ENCODE measurements around the gene CA10.
A peak's percentile ranks its signal among the peaks of the same experiment; 100 is the strongest.

The CA10 gene

DNA sequence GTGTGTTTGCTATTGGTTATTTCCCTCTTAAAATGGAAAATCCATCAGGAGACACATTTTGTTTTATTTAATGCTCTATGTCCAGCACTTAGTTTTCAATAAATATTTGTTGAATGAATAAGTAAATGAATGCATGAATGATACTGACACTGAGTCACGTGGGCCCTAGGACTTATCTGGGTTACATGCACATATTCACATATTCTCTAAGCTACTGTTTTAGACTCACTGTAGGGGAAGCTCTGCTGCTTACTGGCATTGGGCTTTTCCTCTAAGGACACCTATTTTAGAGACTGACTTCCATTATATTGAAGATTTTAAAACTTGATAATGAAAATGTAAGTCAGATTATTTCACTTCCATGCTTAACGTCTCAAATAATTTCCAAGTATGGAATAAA is 571.0 kb downstream of the CA10 start:
- Histone ChIP-seq H3K27me3 (no peaks in the 10 kb centered on the region), H3K9ac (no peak overlapping the region), H3K4me3 (no peak overlapping the region), H3K4me2 (no peak overlapping the region), H3K4me1 (no peaks in the 10 kb centered on the region), H4K20me1 (no peaks in the 10 kb centered on the region), H3K27ac (no peak overlapping the region), H3K36me3 (no peaks in the 10 kb centered on the region), H3K9me3 (replicated peaks in 1 of 11) (peaks cover 14 to 20% (median 18%) of the 10 kb centered on the region in 11 experiments; a peak in 21 of 22 replicates)
- TF ChIP-seq Cebpa-rat (IDR thresholded peaks at IDR 0.05), result no peak

DNA sequence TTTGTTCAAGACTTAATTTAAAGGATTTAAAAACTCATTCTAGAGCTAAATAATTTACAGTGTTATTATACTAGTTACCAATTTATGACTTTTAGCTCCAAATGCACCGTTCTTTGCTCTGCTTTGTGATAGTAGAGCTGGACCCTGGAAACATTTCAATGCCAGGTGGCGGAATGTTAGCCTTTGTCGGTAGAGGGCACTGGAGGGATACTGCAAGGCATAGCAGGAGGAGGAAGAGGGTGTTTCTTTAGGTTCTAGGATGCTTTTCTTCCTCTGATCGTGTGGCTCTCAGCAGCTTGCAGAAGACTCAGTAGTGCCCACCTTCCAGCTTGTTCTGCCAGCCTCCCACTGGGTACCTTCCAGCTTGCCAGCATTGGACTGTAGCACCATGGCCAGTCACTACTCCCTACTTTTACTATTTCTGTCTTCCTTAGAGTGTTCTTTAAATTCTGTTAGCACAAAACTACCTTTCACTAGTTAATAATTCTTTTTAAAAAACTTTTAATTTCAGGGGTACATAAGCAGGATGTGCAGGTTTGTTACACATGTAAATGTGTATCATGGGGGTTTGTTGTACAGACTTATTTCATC is 572.9 kb downstream of the CA10 start:
- no peaks in the 10 kb centered on the region for H3K27me3 ChIP-seq
- H3K4me1 ChIP-seq, result peaks cover 0 to 11% (median 0%) of the 10 kb centered on the region in 10 experiments; a peak in 5 of 20 replicates
- no peak overlapping the region for H3K27ac ChIP-seq
- TF ChIP-seq Cebpa-rat (IDR thresholded peaks at IDR 0.05), result no peak
- H3K9me3 ChIP-seq (replicated peaks in 1 of 11), result peaks cover 14 to 20% (median 19%) of the 10 kb centered on the region in 11 experiments; a peak in 21 of 22 replicates
- H4K20me1 ChIP-seq, result no peaks in the 10 kb centered on the region
- no peak overlapping the region for H3K4me3 ChIP-seq
- H3K9ac ChIP-seq, result no peak overlapping the region
- no peaks in the 10 kb centered on the region for H3K36me3 ChIP-seq
- H3K4me2 ChIP-seq, result no peak overlapping the region

DNA sequence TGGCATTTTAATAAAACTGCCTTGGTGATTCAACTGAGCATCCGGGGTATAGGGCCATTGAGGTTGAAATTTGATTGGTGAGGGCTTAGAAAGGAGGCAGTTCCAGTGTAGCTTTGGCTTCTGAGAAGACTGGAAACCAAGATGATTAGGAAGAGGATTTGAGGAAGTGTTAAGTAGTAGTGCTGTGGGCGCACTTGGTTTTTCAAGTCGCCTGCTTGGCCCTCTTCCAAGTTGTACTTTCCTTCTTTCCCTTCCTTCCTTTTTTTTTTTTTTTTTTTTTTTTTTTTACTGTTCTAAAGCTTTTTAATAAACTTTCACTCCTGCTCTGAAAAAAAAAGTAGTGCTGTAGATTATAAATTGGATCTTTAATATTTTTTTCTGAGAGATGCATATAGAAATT is 577.6 kb downstream of the CA10 start:
- H3K9me3 ChIP-seq (replicated peaks in 1 of 11), result peaks cover 7 to 40% (median 15%) of the 10 kb centered on the region in 11 experiments
- H3K27ac ChIP-seq, result no peak overlapping the region
- no peak overlapping the region for H3K9ac ChIP-seq
- peak overlapping the region in 3 of 11 experiments; percentile 26 to 43 (median 34); a peak in 4 of 22 replicates for H3K4me2 ChIP-seq
- H3K36me3 ChIP-seq, result no peaks in the 10 kb centered on the region
- H4K20me1 ChIP-seq, result no peaks in the 10 kb centered on the region
- no peak for TF ChIP-seq Cebpa-rat (IDR thresholded peaks at IDR 0.05)
- H3K27me3 ChIP-seq, result no peaks in the 10 kb centered on the region
- H3K4me1 ChIP-seq, result peaks cover 0 to 11% (median 0%) of the 10 kb centered on the region in 10 experiments; a peak in 5 of 20 replicates
- no peak overlapping the region for H3K4me3 ChIP-seq
